DMS153 treated with DMSO at 0.1 percent for 48 hours (cell line): ENCODE data around the gene PRKACA.
A peak's percentile ranks its signal among the peaks of the same experiment; 100 is the strongest.

Source experiments
- DNase-seq: peaks from one replicate; lab custom pipeline; 2025; ENCODE audit not compliant: unreplicated experiment; lab: John Stamatoyannopoulos, UW

PRKACA gene

GRCh38 chr19:14117668-14118164 is at the start of gene PRKACA:
Gene PRKACA (minus strand): TSS chr19:14117762. CDS start chr19:14117547, 215 bp downstream.
- DNase-seq, result peak; percentile 95

- no peak for DNase-seq
Measured at GRCh38 chr19:14166999-14167575, 49.5 kb upstream of the PRKACA start.

GRCh38 chr19:14165990-14166830 is 48.6 kb upstream of the PRKACA start:
- no peak for DNase-seq

GRCh38 chr19:14164724-14165493 is 47.3 kb upstream of the PRKACA start:
- DNase-seq, result no peak

GRCh38 chr19:14164082-14164481 is 46.5 kb upstream of the PRKACA start:
- no peak for DNase-seq

GRCh38 chr19:14162871-14163297 is 45.3 kb upstream of the PRKACA start:
- DNase-seq, result no peak

- DNase-seq, result no peak
Measured at GRCh38 chr19:14161305-14161704, 43.7 kb upstream of the PRKACA start.

GRCh38 chr19:14160017-14160703 is 42.6 kb upstream of the PRKACA start:
- DNase-seq, result no peak

GRCh38 chr19:14159059-14159458 is 41.5 kb upstream of the PRKACA start:
- no peak for DNase-seq

- DNase-seq, result no peak
Measured at GRCh38 chr19:14158276-14159023, 40.9 kb upstream of the PRKACA start.

GRCh38 chr19:14156971-14157717 is 39.6 kb upstream of the PRKACA start:
- no peak for DNase-seq

- DNase-seq, result no peak
Measured at GRCh38 chr19:14156122-14156521, 38.6 kb upstream of the PRKACA start.

GRCh38 chr19:14155371-14155770 is 37.8 kb upstream of the PRKACA start:
- DNase-seq, result no peak

GRCh38 chr19:14152713-14153112 is 35.2 kb upstream of the PRKACA start:
- no peak for DNase-seq

- no peak for DNase-seq
Measured at GRCh38 chr19:14150770-14151661, 33.5 kb upstream of the PRKACA start.

- no peak for DNase-seq
Measured at GRCh38 chr19:14150041-14150769, 32.6 kb upstream of the PRKACA start.

- DNase-seq, result peak; percentile 6
Measured at GRCh38 chr19:14149509-14149994, 32.0 kb upstream of the PRKACA start.
